Nephron progenitor cell (in vitro differentiated cells): ENCODE data around the gene TBC1D10A.

Experiments
- DNase-seq: peaks from one replicate; pipeline ENCODE4 v3.0.0; 2021
- H3K27ac Mint-ChIP-seq: 2 replicates; pipeline ENCODE4 v1.8.0; 2021; ENCODE audit warnings: mild to moderate bottlenecking, moderate library complexity, mixed read lengths
- H3K27me3 Mint-ChIP-seq: 2 replicates; pipeline ENCODE4 v1.8.0; 2021; ENCODE audit warnings: mild to moderate bottlenecking, low read depth, mixed read lengths; ENCODE audit not compliant: poor library complexity
- H3K36me3 Mint-ChIP-seq: 2 replicates; pipeline ENCODE4 v1.8.0; 2021; ENCODE audit warnings: low read depth, mixed read lengths
- H3K4me1 Mint-ChIP-seq: 2 replicates; pipeline ENCODE4 v1.8.0; 2021; ENCODE audit warnings: mixed read lengths
- H3K4me3 Mint-ChIP-seq: 2 replicates; pipeline ENCODE4 v1.8.0; 2021; ENCODE audit warnings: mild to moderate bottlenecking, moderate library complexity, mixed read lengths
- H3K9me3 Mint-ChIP-seq: 2 replicates; pipeline ENCODE4 v1.8.0; 2021; ENCODE audit warnings: mild to moderate bottlenecking, moderate library complexity, mixed read lengths
- CTCF ChIP-seq: fragments of 200-600 bp; sonication (generic); IDR thresholded peaks from 2 replicates; pipeline ENCODE4 v1.5.0; 2021; ENCODE audit warnings: antibody characterized with exemption

The TBC1D10A gene

GRCh38 chr22:30250661-30251267 is 76.0 kb downstream of the TBC1D10A start:
- Mint-ChIP-seq H3K9me3 (no peaks in the 10 kb centered on the region), H3K4me3 (no peak overlapping the region), H3K27ac (no peak overlapping the region), H3K4me1 (peaks cover 72% of the 10 kb centered on the region), H3K27me3 (peaks cover 29% of the 10 kb centered on the region), H3K36me3 (no peaks in the 10 kb centered on the region)
- no peak for TF ChIP-seq CTCF
- DNase-seq, result no peak

- Mint-ChIP-seq H3K36me3 (no peaks in the 10 kb centered on the region), H3K4me3 (no peak overlapping the region), H3K4me1 (peaks cover 79% of the 10 kb centered on the region), H3K27ac (no peak overlapping the region), H3K9me3 (no peaks in the 10 kb centered on the region), H3K27me3 (peaks cover 35% of the 10 kb centered on the region)
- TF ChIP-seq CTCF, result no peak
- DNase-seq, result no peak
Measured at GRCh38 chr22:30250039-30250565, 76.6 kb downstream of the TBC1D10A start.

GRCh38 chr22:30249049-30250038 is 77.4 kb downstream of the TBC1D10A start:
- H3K4me3 Mint-ChIP-seq, result no peak overlapping the region
- peaks cover 86% of the 10 kb centered on the region for H3K4me1 Mint-ChIP-seq
- TF ChIP-seq CTCF, result no peak
- DNase-seq, result peak; percentile 60
- no peaks in the 10 kb centered on the region for H3K9me3 Mint-ChIP-seq
- no peak overlapping the region for H3K27ac Mint-ChIP-seq
- H3K36me3 Mint-ChIP-seq, result no peaks in the 10 kb centered on the region
- peaks cover 43% of the 10 kb centered on the region for H3K27me3 Mint-ChIP-seq

- DNase-seq, result no peak
- H3K36me3 Mint-ChIP-seq, result no peaks in the 10 kb centered on the region
- H3K4me3 Mint-ChIP-seq, result no peak overlapping the region
- TF ChIP-seq CTCF, result no peak
- H3K27me3 Mint-ChIP-seq, result peaks cover 50% of the 10 kb centered on the region
- H3K27ac Mint-ChIP-seq, result no peak overlapping the region
- peaks cover 88% of the 10 kb centered on the region for H3K4me1 Mint-ChIP-seq
- H3K9me3 Mint-ChIP-seq, result no peaks in the 10 kb centered on the region
Measured at GRCh38 chr22:30248484-30248883, 78.3 kb downstream of the TBC1D10A start.

- H3K4me3 Mint-ChIP-seq, result peak overlapping the region; percentile 12
- H3K36me3 Mint-ChIP-seq, result no peaks in the 10 kb centered on the region
- H3K27ac Mint-ChIP-seq, result no peak overlapping the region
- peaks cover 83% of the 10 kb centered on the region for H3K4me1 Mint-ChIP-seq
- peaks cover 50% of the 10 kb centered on the region for H3K27me3 Mint-ChIP-seq
- no peak for DNase-seq
- TF ChIP-seq CTCF, result no peak
- no peaks in the 10 kb centered on the region for H3K9me3 Mint-ChIP-seq
Measured at GRCh38 chr22:30247974-30248373, 78.8 kb downstream of the TBC1D10A start.
